Astrocyte (in vitro differentiated cells and primary cell): Measurements from ENCODE around the gene METRNL. TPM values are rescaled to one million over a fixed set of nuclear protein-coding genes. Genes with fewer than 3 reads are reported as not detected.

Experiments used
- DNase-seq: peaks from one replicate; pipeline ENCODE4 v3.0.0-alpha.2; 2010; ENCODE audit warnings: low read depth
- FAIRE-seq: peaks from 2 replicates; lab custom pipeline; 2011; peaks lifted over from hg19 to GRCh38; lab: Jason Lieb, UNC
- H2AFZ ChIP-seq: 2 replicates; pipeline ENCODE4 v1.6.0; 2012; ENCODE audit warnings: low read depth, low read length, inconsistent platforms
- H3K27ac ChIP-seq: 2 replicates; pipeline ENCODE4 v1.5.1; 2011; ENCODE audit warnings: low read depth, low read length, inconsistent platforms
- H3K27me3 ChIP-seq: 2 replicates; pipeline ENCODE4 v1.6.0; 2011; ENCODE audit warnings: low read length, inconsistent platforms; ENCODE audit not compliant: insufficient read depth
- H3K36me3 ChIP-seq: 2 replicates; pipeline ENCODE4 v1.5.1; 2011; ENCODE audit warnings: low read length, inconsistent platforms; ENCODE audit not compliant: insufficient read depth
- H3K4me1 ChIP-seq: 2 replicates; pipeline ENCODE4 v1.5.1; 2011; ENCODE audit warnings: low read length, inconsistent platforms; ENCODE audit not compliant: insufficient read depth
- H3K4me2 ChIP-seq: 2 replicates; pipeline ENCODE4 v1.6.0; 2012; ENCODE audit warnings: low read length, inconsistent platforms
- H3K4me3 ChIP-seq: 2 replicates; pipeline ENCODE4 v1.5.1; 2011; ENCODE audit warnings: low read depth, mild to moderate bottlenecking, low read length, inconsistent platforms; ENCODE audit not compliant: insufficient read depth
- H3K79me2 ChIP-seq: 2 replicates; pipeline ENCODE4 v1.6.0; 2012; ENCODE audit warnings: mild to moderate bottlenecking, low read length, inconsistent platforms; ENCODE audit not compliant: insufficient read depth
- H3K9ac ChIP-seq: 2 replicates; pipeline ENCODE4 v1.6.0; 2012; ENCODE audit warnings: mild to moderate bottlenecking, low read length, inconsistent platforms
- H3K9me3 ChIP-seq: 2 replicates; pipeline ENCODE4 v1.5.1; 2012; ENCODE audit warnings: low read depth, mild to moderate bottlenecking, low read length, inconsistent platforms; ENCODE audit not compliant: insufficient read depth
- H4K20me1 ChIP-seq: 2 replicates; pipeline ENCODE4 v1.6.0; 2012; ENCODE audit warnings: low read length, inconsistent platforms; ENCODE audit not compliant: insufficient read depth
- H3K27ac Mint-ChIP-seq: one replicate; pipeline ENCODE4 v1.8.0; 2021; ENCODE audit warnings: mild to moderate bottlenecking, mixed read lengths; ENCODE audit not compliant: unreplicated experiment
- H3K27me3 Mint-ChIP-seq: one replicate; pipeline ENCODE4 v1.8.0; 2021; ENCODE audit warnings: low read depth, mixed read lengths; ENCODE audit not compliant: unreplicated experiment
- H3K36me3 Mint-ChIP-seq: one replicate; pipeline ENCODE4 v1.8.0; 2021; ENCODE audit warnings: low read depth, mixed read lengths; ENCODE audit not compliant: unreplicated experiment
- H3K4me1 Mint-ChIP-seq: one replicate; pipeline ENCODE4 v1.8.0; 2021; ENCODE audit warnings: low read depth, mixed read lengths; ENCODE audit not compliant: unreplicated experiment
- H3K4me3 Mint-ChIP-seq: one replicate; pipeline ENCODE4 v1.8.0; 2021; ENCODE audit warnings: mild to moderate bottlenecking, moderate library complexity, mixed read lengths; ENCODE audit not compliant: unreplicated experiment
- H3K9me3 Mint-ChIP-seq: one replicate; pipeline ENCODE4 v1.8.0; 2021; ENCODE audit warnings: mild to moderate bottlenecking, mixed read lengths; ENCODE audit not compliant: unreplicated experiment
- CTCF ChIP-seq: IDR thresholded peaks from 2 replicates; pipeline ENCODE4 v1.5.1; 2011; ENCODE audit warnings: low read depth, mild to moderate bottlenecking, inconsistent platforms, low read length, moderate library complexity; ENCODE audit not compliant: insufficient read depth
- EZH2 ChIP-seq: IDR thresholded peaks from 2 replicates; pipeline ENCODE4 v1.6.1; 2012; ENCODE audit warnings: mild to moderate bottlenecking, low read length, inconsistent platforms; ENCODE audit not compliant: insufficient read depth
- total RNA-seq: library from RNA; stranded (reverse); gene quantifications from 2 replicates; pipeline ENCODE4 v1.2.1, GENCODE V29; 2021

METRNL gene
- total RNA-seq, 1 donor from 2014 or later, result 36.7 TPM

- Mint-ChIP-seq H3K27ac (no peak overlapping the region), H3K9me3 (no peaks in the 10 kb centered on the region), H3K4me1 (peaks cover 33% of the 10 kb centered on the region), H3K36me3 (peaks cover 5% of the 10 kb centered on the region), H3K4me3 (no peak overlapping the region), H3K27me3 (peaks cover 21% of the 10 kb centered on the region)
- DNase-seq, result no peak
- H3K36me3 ChIP-seq, result no peaks in the 10 kb centered on the region
- no peak for FAIRE-seq
- H3K4me1 ChIP-seq, result peaks cover 40% of the 10 kb centered on the region
- H3K79me2 ChIP-seq, result peaks cover 49% of the 10 kb centered on the region
- H3K4me3 ChIP-seq, result peak overlapping the region; percentile 57
- H2AFZ ChIP-seq, result no peak overlapping the region
- TF ChIP-seq CTCF (no peak), EZH2 (no peak)
- H4K20me1 ChIP-seq, result peaks cover 48% of the 10 kb centered on the region
- H3K27ac ChIP-seq, result peak overlapping the region; percentile 26
- peaks cover 8% of the 10 kb centered on the region for H3K27me3 ChIP-seq
- peak overlapping the region; percentile 81 for H3K9ac ChIP-seq
- H3K9me3 ChIP-seq, result no peaks in the 10 kb centered on the region
- H3K4me2 ChIP-seq, result peak overlapping the region; percentile 80
Measured at GRCh38 chr17:83080858-83081683, 1.7 kb downstream of the METRNL start.

- TF ChIP-seq CTCF (no peak), EZH2 (no peak)
- Mint-ChIP-seq H3K27ac (peak overlapping the region; percentile 62), H3K9me3 (no peaks in the 10 kb centered on the region), H3K27me3 (peaks cover 15% of the 10 kb centered on the region), H3K4me1 (peaks cover 39% of the 10 kb centered on the region), H3K4me3 (peak overlapping the region; percentile 80), H3K36me3 (peaks cover 8% of the 10 kb centered on the region)
- Histone ChIP-seq H2AFZ (no peak overlapping the region), H3K36me3 (no peaks in the 10 kb centered on the region), H3K79me2 (peaks cover 55% of the 10 kb centered on the region), H3K27me3 (peaks cover 8% of the 10 kb centered on the region), H3K9ac (peak overlapping the region; percentile 81), H3K4me3 (peak overlapping the region; percentile 57), H3K4me1 (peaks cover 40% of the 10 kb centered on the region), H3K9me3 (no peaks in the 10 kb centered on the region), H3K27ac (no peak overlapping the region), H3K4me2 (peak overlapping the region; percentile 80), H4K20me1 (peaks cover 55% of the 10 kb centered on the region)
- no peak for DNase-seq
- FAIRE-seq, result no peak
Measured at GRCh38 chr17:83081684-83082201, 2.3 kb downstream of the METRNL start.
